Measurements from ENCODE around the gene EHD2.
"Not testable (repeated sequence)": the region's sequence is repeated elsewhere in the genome, so short reads cannot be mapped to it uniquely, and the experiment has no call there.

Gene EHD2

DNA sequence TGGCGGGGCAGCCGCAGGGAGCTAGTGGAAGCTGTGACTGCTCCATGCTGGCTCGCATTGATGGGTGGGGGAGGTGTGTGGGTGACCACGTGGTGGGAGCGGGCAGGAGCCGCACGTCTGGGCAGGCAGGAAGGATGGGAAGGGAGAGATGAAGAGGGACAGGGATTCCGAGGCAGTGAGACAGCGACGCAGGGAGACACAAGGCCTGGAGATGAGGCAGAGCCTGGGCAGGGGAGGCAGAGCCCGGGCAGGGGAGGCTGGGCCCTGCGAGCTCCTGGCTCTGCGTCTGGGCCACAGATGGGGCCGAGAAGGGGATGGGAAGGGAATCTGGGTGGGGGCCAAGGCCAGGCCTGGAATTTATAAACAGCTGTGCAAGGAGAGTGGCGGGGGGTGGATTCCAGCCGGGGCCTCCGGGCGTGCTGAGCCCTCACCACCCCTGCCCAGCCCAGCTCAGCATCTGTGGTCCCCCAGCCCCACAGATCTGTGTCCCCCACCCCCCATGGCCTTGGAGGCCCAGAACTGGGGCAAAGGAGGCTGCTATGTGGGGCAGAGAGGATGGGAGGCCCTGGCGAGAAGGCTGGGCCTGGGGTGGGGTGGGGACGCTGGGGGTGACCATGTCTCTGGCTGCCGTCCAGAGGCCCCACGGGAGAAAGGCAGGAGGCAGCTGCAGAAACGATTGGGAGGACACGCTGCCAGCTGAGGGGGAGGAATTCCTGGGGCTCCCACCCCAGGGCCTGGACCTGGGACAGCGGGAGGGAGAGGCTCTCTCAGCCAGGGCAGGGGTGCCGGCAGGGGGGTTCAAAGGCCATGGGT, 6.0 kb downstream of the EHD2 start:
- no peak overlapping the region for H3K4me3 ChIP-seq (ENCODE audit: low read length)

DNA sequence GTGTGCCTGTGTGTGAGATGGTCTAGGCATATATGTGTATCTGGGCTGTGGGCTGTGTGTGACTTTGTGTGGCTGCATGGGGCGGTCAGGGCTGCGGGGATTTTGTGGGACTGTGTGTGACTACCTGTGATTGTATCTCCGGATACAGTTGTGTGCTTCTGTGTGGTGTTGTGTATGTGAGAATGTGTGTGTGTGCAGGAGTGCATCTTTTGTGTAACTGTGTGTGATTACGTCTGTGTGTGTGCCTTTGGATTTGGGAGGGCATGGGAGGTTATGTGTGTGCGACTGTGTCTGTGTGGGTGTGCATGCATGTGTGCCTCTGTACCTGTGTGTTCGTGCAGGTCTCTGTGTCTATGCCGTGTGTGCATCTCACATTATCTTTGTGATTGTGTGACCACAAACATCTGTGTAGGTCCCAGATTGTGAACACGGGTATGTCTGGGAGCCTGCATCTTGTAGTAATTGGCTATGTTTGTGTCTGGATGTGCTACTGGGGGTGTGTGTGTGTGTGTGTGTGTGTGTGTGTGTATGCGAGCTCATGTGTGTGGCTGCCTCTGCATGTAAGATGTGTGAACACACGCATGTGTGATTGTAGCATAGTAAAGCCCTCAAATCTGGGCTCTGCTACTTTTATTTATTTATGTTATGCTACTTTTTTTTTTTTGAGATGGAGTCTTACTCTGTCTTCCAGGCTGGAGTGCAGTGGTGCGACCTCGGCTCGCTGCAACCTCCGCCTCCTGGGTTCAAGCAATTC, 7.6 kb downstream of the EHD2 start:
- no peak for TF ChIP-seq ZNF274 (IDR thresholded peaks at IDR 0.05; ENCODE audit: low read depth, low read length)
- no peak overlapping the region for H3K4me3 ChIP-seq (ENCODE audit: low read length)

More for the DNA sequence above, 6.0 kb downstream of the EHD2 start:
- TF ChIP-seq ZNF274 (IDR thresholded peaks at IDR 0.05; ENCODE audit: low read depth, low read length) = no peak

DNA sequence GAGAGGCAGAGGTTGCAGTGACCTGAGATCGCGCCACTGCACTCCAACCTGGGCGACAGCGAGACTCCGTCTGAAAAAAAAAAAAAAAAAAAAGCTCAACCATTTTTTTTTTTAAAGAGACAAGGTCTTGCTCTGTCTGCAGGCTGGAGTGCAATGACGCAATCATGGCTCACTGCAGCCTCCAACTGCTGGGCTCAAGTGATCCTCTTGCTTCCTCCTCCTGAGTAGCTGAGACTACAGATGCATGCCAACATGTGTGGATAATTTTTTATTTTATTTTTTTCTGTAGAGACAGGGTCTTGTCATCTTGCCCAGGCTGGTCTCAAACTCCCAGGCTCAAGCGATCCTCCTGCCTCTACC, 10.3 kb downstream of the EHD2 start:
- H3K4me3 ChIP-seq (ENCODE audit: low read length) = no peak overlapping the region
- TF ChIP-seq ZNF274 (IDR thresholded peaks at IDR 0.05; ENCODE audit: low read depth, low read length) = no peak

DNA sequence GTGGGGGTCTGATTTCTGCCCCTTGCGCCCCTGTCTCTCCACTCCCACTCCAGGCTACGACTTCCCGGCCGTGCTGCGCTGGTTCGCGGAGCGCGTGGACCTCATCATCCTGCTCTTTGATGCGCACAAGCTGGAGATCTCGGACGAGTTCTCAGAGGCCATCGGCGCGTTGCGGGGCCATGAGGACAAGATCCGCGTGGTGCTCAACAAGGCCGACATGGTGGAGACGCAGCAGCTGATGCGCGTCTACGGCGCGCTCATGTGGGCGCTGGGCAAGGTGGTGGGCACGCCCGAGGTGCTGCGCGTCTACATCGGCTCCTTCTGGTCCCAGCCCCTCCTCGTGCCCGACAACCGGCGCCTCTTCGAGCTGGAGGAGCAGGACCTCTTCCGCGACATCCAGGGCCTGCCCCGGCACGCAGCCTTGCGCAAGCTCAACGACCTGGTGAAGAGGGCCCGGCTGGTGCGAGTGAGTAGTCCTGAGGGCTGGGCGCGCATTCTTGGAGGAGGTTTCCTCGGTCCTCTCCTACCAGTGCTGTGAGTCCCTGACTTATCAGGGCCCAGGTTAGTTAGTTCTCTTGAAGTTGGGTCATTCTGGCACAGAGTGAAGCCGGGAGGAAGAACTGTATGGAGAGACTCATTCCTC, 12.7 kb downstream of the EHD2 start:
- H3K4me3 ChIP-seq (ENCODE audit: low read length) = no peak overlapping the region
- TF ChIP-seq ZNF274 (IDR thresholded peaks at IDR 0.05; ENCODE audit: low read depth, low read length) = no peak

DNA sequence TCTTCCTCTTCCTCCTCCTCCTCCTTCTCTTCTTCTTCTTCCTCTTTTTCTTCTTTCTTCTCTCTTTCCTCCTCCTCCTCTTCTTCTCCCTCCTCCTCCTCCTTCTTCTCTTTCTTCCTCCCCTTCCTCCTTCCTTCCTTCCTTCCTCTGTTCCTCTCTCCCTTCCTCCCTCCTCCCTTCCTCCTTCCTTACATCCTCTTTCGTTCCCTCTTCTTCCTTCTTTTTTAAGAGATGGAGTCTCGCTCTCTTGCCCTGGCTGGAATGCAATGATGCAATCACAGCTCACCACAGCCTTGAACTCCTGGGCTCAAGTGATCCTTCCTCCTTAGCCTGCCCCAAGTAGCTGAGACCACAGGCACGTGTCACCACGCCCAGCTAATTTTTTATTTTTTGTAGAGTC, 13.2 kb downstream of the EHD2 start:
- no peak for TF ChIP-seq ZNF274 (IDR thresholded peaks at IDR 0.05; ENCODE audit: low read depth, low read length)
- no peak overlapping the region for H3K4me3 ChIP-seq (ENCODE audit: low read length)

DNA sequence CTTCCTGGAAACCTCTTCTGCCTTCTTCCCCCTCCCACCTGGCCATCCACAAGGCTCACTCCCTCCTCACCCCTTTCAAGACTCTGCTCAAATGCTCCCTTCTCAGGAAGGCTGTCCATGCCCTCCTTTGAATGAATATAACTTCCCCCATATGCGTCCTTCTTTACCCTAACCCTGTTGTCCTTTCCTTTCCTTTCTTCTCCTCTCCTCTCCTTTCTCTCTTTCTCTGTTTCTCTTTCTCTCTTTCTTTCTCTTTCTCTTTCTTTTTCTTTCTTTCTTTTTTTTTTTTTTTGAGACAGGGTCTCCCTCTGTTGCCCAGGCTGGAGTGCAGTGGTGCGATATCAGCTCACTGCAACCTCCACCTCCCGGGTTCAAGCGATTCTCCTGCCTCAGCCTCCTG, 15.1 kb downstream of the EHD2 start:
- H3K4me3 ChIP-seq (ENCODE audit: low read length) = not testable (repeated sequence)

DNA sequence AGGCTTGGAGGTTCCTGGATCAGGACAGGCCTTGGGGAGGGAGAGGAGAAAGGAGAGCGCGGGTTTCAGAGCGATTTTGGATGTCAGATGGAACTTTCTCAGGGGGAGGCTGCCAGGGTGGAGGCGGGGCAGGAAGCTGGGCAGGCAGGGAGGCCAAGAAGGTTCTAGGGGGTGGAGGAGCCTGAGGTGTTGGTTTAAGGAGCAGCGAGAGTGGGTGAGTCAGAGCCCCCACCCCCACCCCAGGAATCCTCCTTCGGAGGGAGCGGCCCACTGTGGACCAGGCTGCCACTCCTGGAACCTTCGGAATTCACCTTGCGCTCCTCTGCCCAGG, 16.2 kb downstream of the EHD2 start:
- H3K4me3 ChIP-seq (ENCODE audit: low read length) = no peak overlapping the region
- no peak for TF ChIP-seq ZNF274 (IDR thresholded peaks at IDR 0.05; ENCODE audit: low read depth, low read length)

DNA sequence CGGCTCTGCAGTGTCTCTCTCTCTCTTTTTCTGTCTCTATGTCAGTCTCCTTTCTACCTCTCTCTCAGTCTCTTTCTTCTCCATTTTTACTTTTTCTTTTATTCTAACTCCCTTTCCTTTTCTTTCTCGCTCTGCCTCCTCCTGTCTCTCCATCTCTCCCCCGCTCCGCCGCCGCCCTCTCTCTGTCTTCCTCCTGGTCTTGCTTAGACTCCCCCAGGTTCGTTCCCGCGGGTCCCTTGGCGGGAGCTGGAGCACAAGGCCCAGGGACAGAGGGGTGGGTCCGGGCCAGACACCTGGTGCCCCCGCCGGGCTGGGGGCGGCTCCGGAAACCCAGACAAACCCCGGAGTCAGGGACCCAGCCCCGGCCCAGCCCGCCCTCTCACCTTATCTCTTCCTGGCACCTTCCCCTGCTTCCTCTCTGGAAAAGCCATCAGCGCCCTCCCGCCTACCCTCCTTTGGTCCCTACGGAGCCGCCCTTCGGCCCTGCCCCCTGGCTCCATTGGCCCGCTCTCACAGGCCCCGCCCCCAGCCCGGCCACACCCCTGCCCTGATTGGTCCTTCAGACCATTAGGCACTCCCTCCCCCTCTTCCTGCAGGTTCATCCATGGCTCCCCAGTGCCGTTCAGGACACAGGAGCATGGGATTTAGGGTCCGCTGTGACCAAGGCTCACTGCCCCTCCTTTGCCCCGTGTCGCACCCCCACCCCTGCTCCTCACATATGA, 16.7 kb downstream of the EHD2 start:
- no peak overlapping the region for H3K4me3 ChIP-seq (ENCODE audit: low read length)

DNA sequence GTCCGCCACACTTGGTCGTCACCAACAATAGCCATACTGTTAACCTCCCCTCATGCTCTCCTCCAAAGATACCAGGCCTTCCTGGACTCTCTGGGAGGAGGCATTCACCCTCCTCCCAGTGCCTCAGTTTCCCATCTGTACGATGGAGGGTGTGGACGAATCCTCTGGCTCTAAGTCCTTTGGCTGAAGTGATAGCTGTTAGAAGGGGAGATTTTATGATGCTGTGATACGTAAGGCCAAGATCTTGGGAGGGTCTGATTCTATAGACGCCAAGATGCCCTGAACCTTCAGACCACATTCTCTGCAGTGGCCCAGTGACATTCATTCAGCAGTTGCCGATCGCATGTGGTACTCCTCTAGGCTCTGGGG, 17.3 kb downstream of the EHD2 start:
- no peak overlapping the region for H3K4me3 ChIP-seq (ENCODE audit: low read length)
- TF ChIP-seq ZNF274 (IDR thresholded peaks at IDR 0.05; ENCODE audit: low read depth, low read length) = no peak

More for the DNA sequence above, 16.7 kb downstream of the EHD2 start:
- TF ChIP-seq ZNF274 (IDR thresholded peaks at IDR 0.05; ENCODE audit: low read depth, low read length) = no peak

DNA sequence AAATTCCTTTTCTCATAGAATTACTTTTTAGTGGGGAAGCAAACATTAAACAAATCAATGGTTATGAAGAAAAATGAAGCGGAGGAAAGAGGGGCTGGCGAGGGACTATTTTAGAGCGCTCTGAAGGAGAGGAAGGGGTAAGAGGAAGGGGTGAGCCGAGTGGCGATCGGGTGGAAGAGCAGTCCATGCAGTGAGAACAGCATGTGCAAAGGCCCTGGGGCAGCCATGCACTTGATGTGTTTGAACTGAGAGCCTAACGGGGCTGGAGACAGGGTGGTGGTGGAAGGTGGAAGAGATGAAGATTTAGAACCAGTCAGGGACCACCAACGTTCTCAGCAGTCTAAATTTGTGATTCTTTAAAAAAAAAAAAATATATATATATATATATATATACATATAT, 17.7 kb downstream of the EHD2 start:
- no peak for TF ChIP-seq ZNF274 (IDR thresholded peaks at IDR 0.05; ENCODE audit: low read depth, low read length)

DNA sequence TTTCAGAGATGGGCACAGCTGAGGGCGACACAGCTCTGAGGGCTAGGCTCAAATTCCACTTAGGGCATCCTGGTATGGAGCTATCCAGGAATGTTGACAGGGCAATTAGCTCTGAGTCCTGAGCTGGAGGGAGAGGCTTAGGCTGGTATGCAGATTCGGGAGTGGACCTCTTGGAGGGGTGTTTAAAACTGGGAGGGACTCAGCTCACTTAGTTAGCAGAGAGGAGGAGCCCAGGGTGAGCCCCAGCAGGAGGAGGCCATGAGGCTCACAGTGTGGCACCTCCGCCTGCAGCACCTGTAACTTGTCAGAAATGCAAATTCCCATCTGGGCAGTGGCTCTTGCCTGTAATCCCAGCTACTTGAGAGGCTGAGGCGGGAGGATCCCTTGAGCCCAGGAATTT, 21.9 kb downstream of the EHD2 start:
- no peak overlapping the region for H3K4me3 ChIP-seq (ENCODE audit: low read length)
- no peak for TF ChIP-seq ZNF274 (IDR thresholded peaks at IDR 0.05; ENCODE audit: low read depth, low read length)

More for the DNA sequence above, 17.7 kb downstream of the EHD2 start:
- H3K4me3 ChIP-seq (ENCODE audit: low read length) = no peak overlapping the region

DNA sequence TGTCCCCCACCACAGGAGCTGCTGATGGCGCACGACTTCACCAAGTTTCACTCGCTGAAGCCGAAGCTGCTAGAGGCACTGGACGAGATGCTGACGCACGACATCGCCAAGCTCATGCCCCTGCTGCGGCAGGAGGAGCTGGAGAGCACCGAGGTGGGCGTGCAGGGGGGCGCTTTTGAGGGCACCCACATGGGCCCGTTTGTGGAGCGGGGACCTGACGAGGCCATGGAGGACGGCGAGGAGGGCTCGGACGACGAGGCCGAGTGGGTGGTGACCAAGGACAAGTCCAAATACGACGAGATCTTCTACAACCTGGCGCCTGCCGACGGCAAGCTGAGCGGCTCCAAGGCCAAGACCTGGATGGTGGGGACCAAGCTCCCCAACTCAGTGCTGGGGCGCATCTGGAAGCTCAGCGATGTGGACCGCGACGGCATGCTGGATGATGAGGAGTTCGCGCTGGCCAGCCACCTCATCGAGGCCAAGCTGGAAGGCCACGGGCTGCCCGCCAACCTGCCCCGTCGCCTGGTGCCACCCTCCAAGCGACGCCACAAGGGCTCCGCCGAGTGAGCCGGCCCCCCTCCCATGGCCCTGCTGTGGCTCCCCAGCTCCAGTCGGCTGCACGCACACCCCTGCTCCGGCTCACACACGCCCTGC, 27.8 kb downstream of the EHD2 start:
- TF ChIP-seq ZNF274 (IDR thresholded peaks at IDR 0.05; ENCODE audit: low read depth, low read length) = no peak
- H3K4me3 ChIP-seq (ENCODE audit: low read length) = no peak overlapping the region

DNA sequence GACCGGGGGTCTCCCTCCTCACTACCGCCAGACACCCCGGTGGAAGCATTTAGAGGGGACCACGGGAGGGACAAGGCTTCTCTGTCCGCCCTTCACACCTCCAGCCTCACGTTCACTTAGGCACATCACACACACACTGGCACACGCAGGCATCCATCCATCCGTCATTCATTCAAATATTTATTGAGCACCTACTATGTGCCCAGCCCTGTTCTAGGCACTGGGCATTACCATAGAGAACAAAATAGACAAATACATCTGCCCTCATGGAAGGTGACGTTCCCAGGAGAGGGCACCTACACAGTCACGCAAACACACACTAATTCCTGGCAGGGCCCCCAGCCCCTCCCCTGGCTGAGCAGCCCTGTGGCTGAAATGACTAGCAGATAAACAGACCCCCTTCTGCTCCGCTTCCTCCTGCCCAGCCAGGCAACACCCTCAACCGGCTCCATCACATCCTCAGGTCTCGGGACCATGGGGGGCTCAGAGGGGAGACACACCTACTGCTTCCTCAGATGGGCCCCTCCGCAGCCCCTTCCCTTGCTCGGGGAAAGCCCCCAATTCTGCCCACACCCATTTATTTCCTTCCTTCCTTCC, 28.4 kb downstream of the EHD2 start:
- no peak for TF ChIP-seq ZNF274 (IDR thresholded peaks at IDR 0.05; ENCODE audit: low read depth, low read length)
- H3K4me3 ChIP-seq (ENCODE audit: low read length) = no peak overlapping the region

DNA sequence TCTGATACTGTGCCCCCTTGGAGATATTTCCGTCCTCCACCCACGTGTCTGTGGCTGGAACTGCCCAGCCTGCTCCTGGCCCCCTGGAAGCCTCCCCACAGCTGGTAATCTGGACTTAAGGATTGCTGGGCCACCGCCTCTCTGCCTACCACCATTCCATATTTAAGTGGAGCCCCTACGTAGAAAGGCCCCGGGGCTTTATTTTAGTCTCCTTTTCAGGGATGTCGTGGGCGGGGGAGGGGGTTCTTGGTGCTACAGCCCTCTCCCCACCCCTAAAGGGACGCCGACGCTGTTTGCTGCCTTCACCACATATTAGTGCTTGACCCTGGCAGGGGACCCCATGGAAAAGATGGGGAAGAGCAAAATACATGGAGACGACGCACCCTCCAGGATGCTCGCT, 29.4 kb downstream of the EHD2 start:
- no peak for TF ChIP-seq ZNF274 (IDR thresholded peaks at IDR 0.05; ENCODE audit: low read depth, low read length)
- H3K4me3 ChIP-seq (ENCODE audit: low read length) = no peak overlapping the region
